WTC11 (cell line): ENCODE results near the gene NLGN1. TPM values are rescaled to one million over a fixed set of nuclear protein-coding genes. Genes with fewer than 3 reads are reported as not detected.

Source experiments
- ATAC-seq: fragments of 200-7000 bp; cut with Tn5 transposase; 2 replicates; pipeline ENCODE4 v1.10.0; 2021; ENCODE audit warnings: mild to moderate bottlenecking, moderate library complexity
- CTCF ChIA-PET: fragments of 300-600 bp; sonication (Branson Sonifier 250); formaldehyde crosslinking; loops from one replicate; lab custom pipeline; 2021; ENCODE audit warnings: antibody characterized with exemption; lab: Charles Lee
- POLR2A ChIA-PET: fragments of 350-600 bp; sonication (Branson Sonifier 250); formaldehyde crosslinking; loops from one replicate; lab custom pipeline; 2021; ENCODE audit warnings: antibody characterized with exemption; lab: Charles Lee
- DNase-seq: peaks from one replicate; pipeline ENCODE4 v3.0.0; 2021; ENCODE audit warnings: low spot score
- H3K27ac Mint-ChIP-seq: 2 replicates; pipeline ENCODE4 v1.8.0; 2021; ENCODE audit warnings: mixed read lengths
- H3K27me3 Mint-ChIP-seq: 2 replicates; pipeline ENCODE4 v1.8.0; 2021; ENCODE audit warnings: low read depth, mild to moderate bottlenecking, moderate library complexity, mixed read lengths
- H3K36me3 Mint-ChIP-seq: 2 replicates; pipeline ENCODE4 v1.8.0; 2021; ENCODE audit warnings: mixed read lengths
- H3K4me1 Mint-ChIP-seq: 2 replicates; pipeline ENCODE4 v1.8.0; 2022; ENCODE audit warnings: mixed read lengths
- H3K4me3 Mint-ChIP-seq: 2 replicates; pipeline ENCODE4 v1.8.0; 2021; ENCODE audit warnings: mild to moderate bottlenecking, moderate library complexity, mixed read lengths
- H3K9me3 Mint-ChIP-seq: 2 replicates; pipeline ENCODE4 v1.8.0; 2021; ENCODE audit warnings: mixed read lengths
- ATF1 ChIP-seq: sonication (generic); formaldehyde crosslinking; IDR thresholded peaks from 2 replicates; pipeline ENCODE4 v1.8.1; 2023; ENCODE audit warnings: mild to moderate bottlenecking, moderate library complexity, missing genetic modification reagents
- CBFB ChIP-seq: sonication (generic); formaldehyde crosslinking; IDR thresholded peaks from 2 replicates; pipeline ENCODE4 v1.8.1; 2022; ENCODE audit warnings: mild to moderate bottlenecking, low read depth, missing genetic modification reagents
- CREB1 ChIP-seq: sonication (generic); formaldehyde crosslinking; IDR thresholded peaks from 2 replicates; pipeline ENCODE4 v1.8.0; 2023; ENCODE audit warnings: mild to moderate bottlenecking, missing genetic modification reagents
- EMX1 ChIP-seq: fragments of 250-450 bp; sonication (Bioruptor Pico); IDR thresholded peaks from 2 replicates; pipeline ENCODE4 v1.8.0; 2021; ENCODE audit warnings: mild to moderate bottlenecking
- JAZF1 ChIP-seq: fragments of 250-450 bp; sonication (Bioruptor Pico); IDR thresholded peaks from 2 replicates; pipeline ENCODE4 v1.9.0; 2021; ENCODE audit warnings: moderate library complexity, mild to moderate bottlenecking, inconsistent platforms
- MXD4 ChIP-seq: fragments of 250-450 bp; sonication (Bioruptor Pico); IDR thresholded peaks from 2 replicates; pipeline ENCODE4 v1.8.0; 2021; ENCODE audit warnings: mild to moderate bottlenecking, moderate library complexity, borderline replicate concordance
- SMAD4 ChIP-seq: sonication (generic); formaldehyde crosslinking; IDR thresholded peaks from 2 replicates; pipeline ENCODE4 v1.8.0; 2022; ENCODE audit warnings: mild to moderate bottlenecking, missing genetic modification reagents
- TEAD1 ChIP-seq: sonication (generic); formaldehyde crosslinking; IDR thresholded peaks from 2 replicates; pipeline ENCODE4 v1.8.0; 2022; ENCODE audit warnings: mild to moderate bottlenecking, missing genetic modification reagents
- TEAD4 ChIP-seq: sonication (generic); formaldehyde crosslinking; IDR thresholded peaks from 2 replicates; pipeline ENCODE4 v1.8.0; 2022; ENCODE audit warnings: mild to moderate bottlenecking, missing genetic modification reagents
- ZNF317 ChIP-seq: sonication (generic); formaldehyde crosslinking; IDR thresholded peaks from 2 replicates; pipeline ENCODE4 v1.8.1; 2023; ENCODE audit warnings: low read depth, mild to moderate bottlenecking, moderate library complexity, missing genetic modification reagents, borderline replicate concordance
- total RNA-seq: library from RNA; stranded (reverse); gene quantifications from 3 replicates; pipeline ENCODE4 v1.2.3, GENCODE V29; 2021
- TF ChIP-seq, protein P1 (sequence below): sonication (generic); formaldehyde crosslinking; IDR thresholded peaks from 2 replicates; pipeline ENCODE4 v1.8.1; 2023; ENCODE audit warnings: mild to moderate bottlenecking, missing genetic modification reagents
- TF ChIP-seq, protein P2 (sequence below): fragments of 250-450 bp; sonication (Bioruptor Pico); IDR thresholded peaks from 2 replicates; pipeline ENCODE4 v1.9.0; 2021; ENCODE audit warnings: moderate library complexity, mild to moderate bottlenecking, inconsistent platforms, borderline replicate concordance
- TF ChIP-seq, protein P3 (sequence below): sonication (generic); formaldehyde crosslinking; IDR thresholded peaks from 2 replicates; pipeline ENCODE4 v1.8.0; 2023; ENCODE audit warnings: missing genetic modification reagents
- TF ChIP-seq, protein P4 (sequence below): sonication (generic); formaldehyde crosslinking; IDR thresholded peaks from 2 replicates; pipeline ENCODE4 v1.8.1; 2022; ENCODE audit warnings: mild to moderate bottlenecking, moderate library complexity, missing genetic modification reagents
- TF ChIP-seq, protein P5 (sequence below): fragments of 250-450 bp; sonication (Bioruptor Pico); IDR thresholded peaks from 2 replicates; pipeline ENCODE4 v1.8.0; 2021; ENCODE audit warnings: mild to moderate bottlenecking
- TF ChIP-seq, protein P6 (sequence below): sonication (generic); formaldehyde crosslinking; conservative IDR thresholded peaks from 2 replicates; pipeline ENCODE4 v1.8.1; 2023; ENCODE audit warnings: mild to moderate bottlenecking, low read depth, missing genetic modification reagents, moderate library complexity
- TF ChIP-seq, protein P7 (sequence below): sonication (generic); formaldehyde crosslinking; IDR thresholded peaks from 2 replicates; pipeline ENCODE4 v1.8.1; 2023; ENCODE audit warnings: mild to moderate bottlenecking, missing genetic modification reagents, borderline replicate concordance
- TF ChIP-seq, protein P8 (sequence below): sonication (generic); formaldehyde crosslinking; IDR thresholded peaks from 2 replicates; pipeline ENCODE4 v1.8.1; 2022; ENCODE audit warnings: low read depth, mild to moderate bottlenecking, moderate library complexity, missing genetic modification reagents, borderline replicate concordance
- TF ChIP-seq, protein P9 (sequence below): fragments of 200-600 bp; IDR thresholded peaks from 2 replicates; pipeline ENCODE4 v1.8.0; 2022; ENCODE audit warnings: antibody characterized with exemption
- TF ChIP-seq, protein P10 (sequence below): sonication (generic); formaldehyde crosslinking; IDR thresholded peaks from 2 replicates; pipeline ENCODE4 v1.8.0; 2022; ENCODE audit warnings: mild to moderate bottlenecking, missing genetic modification reagents

The NLGN1 gene
- total RNA-seq, 1 experiment from 2014 or later = 12.4 TPM

DNA sequence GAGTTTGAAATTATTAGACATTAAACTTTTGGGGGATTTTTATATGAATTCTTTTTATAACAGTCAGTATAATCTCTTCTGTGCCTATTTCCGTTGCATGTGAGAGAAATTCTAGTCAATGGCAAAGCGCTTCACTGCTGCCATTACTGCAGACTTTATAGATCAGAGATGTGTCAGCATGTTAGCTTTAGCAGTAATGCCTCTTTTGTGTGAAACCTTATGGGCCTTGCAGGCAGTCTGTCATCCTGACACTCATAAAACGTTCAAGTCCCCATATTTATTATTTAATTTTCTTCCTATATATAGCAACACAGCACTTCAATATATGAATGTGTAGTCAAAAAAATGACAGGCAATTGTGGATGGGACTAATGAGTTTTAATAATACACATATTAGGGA, 191.0 kb downstream of the NLGN1 start:
- Mint-ChIP-seq H3K27me3 (no peaks in the 10 kb centered on the region; the same call in 1 of the 2 replicates), H3K36me3 (peaks cover 5% of the 10 kb centered on the region), H3K9me3 (peaks cover 5% of the 10 kb centered on the region), H3K27ac (no peak overlapping the region), H3K4me3 (no peak overlapping the region), H3K4me1 (peaks cover 35% of the 10 kb centered on the region)
- ChIA-PET POLR2A (no interaction called here), CTCF (no interaction called here)
- no peak for DNase-seq
- TF ChIP-seq, protein P1, sequence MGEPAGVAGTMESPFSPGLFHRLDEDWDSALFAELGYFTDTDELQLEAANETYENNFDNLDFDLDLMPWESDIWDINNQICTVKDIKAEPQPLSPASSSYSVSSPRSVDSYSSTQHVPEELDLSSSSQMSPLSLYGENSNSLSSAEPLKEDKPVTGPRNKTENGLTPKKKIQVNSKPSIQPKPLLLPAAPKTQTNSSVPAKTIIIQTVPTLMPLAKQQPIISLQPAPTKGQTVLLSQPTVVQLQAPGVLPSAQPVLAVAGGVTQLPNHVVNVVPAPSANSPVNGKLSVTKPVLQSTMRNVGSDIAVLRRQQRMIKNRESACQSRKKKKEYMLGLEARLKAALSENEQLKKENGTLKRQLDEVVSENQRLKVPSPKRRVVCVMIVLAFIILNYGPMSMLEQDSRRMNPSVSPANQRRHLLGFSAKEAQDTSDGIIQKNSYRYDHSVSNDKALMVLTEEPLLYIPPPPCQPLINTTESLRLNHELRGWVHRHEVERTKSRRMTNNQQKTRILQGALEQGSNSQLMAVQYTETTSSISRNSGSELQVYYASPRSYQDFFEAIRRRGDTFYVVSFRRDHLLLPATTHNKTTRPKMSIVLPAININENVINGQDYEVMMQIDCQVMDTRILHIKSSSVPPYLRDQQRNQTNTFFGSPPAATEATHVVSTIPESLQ (CRISPR knock-in tag) = no peak
- TF ChIP-seq JAZF1 (CRISPR knock-in tag) (no peak), CREB1 (no peak), TEAD1 (no peak), ZNF317 (CRISPR knock-in tag) (no peak), ATF1 (CRISPR knock-in tag) (no peak), SMAD4 (no peak), TEAD4 (CRISPR knock-in tag) (no peak), MXD4 (no peak), CBFB (CRISPR knock-in tag) (no peak), EMX1 (CRISPR knock-in tag) (no peak)
- TF ChIP-seq, protein P2, sequence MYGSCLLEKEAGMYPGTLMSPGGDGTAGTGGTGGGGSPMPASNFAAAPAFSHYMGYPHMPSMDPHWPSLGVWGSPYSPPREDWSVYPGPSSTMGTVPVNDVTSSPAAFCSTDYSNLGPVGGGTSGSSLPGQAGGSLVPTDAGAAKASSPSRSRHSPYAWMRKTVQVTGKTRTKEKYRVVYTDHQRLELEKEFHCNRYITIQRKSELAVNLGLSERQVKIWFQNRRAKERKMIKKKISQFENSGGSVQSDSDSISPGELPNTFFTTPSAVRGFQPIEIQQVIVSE = no peak
- TF ChIP-seq, protein P3, sequence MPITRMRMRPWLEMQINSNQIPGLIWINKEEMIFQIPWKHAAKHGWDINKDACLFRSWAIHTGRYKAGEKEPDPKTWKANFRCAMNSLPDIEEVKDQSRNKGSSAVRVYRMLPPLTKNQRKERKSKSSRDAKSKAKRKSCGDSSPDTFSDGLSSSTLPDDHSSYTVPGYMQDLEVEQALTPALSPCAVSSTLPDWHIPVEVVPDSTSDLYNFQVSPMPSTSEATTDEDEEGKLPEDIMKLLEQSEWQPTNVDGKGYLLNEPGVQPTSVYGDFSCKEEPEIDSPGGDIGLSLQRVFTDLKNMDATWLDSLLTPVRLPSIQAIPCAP (CRISPR knock-in tag) = no peak
- TF ChIP-seq, protein P4, sequence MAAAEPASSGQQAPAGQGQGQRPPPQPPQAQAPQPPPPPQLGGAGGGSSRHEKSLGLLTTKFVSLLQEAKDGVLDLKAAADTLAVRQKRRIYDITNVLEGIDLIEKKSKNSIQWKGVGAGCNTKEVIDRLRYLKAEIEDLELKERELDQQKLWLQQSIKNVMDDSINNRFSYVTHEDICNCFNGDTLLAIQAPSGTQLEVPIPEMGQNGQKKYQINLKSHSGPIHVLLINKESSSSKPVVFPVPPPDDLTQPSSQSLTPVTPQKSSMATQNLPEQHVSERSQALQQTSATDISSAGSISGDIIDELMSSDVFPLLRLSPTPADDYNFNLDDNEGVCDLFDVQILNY (CRISPR knock-in tag) = no peak
- TF ChIP-seq, protein P5, sequence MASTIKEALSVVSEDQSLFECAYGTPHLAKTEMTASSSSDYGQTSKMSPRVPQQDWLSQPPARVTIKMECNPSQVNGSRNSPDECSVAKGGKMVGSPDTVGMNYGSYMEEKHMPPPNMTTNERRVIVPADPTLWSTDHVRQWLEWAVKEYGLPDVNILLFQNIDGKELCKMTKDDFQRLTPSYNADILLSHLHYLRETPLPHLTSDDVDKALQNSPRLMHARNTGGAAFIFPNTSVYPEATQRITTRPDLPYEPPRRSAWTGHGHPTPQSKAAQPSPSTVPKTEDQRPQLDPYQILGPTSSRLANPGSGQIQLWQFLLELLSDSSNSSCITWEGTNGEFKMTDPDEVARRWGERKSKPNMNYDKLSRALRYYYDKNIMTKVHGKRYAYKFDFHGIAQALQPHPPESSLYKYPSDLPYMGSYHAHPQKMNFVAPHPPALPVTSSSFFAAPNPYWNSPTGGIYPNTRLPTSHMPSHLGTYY (CRISPR knock-in tag) = no peak
- TF ChIP-seq, protein P6, sequence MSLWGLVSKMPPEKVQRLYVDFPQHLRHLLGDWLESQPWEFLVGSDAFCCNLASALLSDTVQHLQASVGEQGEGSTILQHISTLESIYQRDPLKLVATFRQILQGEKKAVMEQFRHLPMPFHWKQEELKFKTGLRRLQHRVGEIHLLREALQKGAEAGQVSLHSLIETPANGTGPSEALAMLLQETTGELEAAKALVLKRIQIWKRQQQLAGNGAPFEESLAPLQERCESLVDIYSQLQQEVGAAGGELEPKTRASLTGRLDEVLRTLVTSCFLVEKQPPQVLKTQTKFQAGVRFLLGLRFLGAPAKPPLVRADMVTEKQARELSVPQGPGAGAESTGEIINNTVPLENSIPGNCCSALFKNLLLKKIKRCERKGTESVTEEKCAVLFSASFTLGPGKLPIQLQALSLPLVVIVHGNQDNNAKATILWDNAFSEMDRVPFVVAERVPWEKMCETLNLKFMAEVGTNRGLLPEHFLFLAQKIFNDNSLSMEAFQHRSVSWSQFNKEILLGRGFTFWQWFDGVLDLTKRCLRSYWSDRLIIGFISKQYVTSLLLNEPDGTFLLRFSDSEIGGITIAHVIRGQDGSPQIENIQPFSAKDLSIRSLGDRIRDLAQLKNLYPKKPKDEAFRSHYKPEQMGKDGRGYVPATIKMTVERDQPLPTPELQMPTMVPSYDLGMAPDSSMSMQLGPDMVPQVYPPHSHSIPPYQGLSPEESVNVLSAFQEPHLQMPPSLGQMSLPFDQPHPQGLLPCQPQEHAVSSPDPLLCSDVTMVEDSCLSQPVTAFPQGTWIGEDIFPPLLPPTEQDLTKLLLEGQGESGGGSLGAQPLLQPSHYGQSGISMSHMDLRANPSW (CRISPR knock-in tag) = no peak
- TF ChIP-seq, protein P7, sequence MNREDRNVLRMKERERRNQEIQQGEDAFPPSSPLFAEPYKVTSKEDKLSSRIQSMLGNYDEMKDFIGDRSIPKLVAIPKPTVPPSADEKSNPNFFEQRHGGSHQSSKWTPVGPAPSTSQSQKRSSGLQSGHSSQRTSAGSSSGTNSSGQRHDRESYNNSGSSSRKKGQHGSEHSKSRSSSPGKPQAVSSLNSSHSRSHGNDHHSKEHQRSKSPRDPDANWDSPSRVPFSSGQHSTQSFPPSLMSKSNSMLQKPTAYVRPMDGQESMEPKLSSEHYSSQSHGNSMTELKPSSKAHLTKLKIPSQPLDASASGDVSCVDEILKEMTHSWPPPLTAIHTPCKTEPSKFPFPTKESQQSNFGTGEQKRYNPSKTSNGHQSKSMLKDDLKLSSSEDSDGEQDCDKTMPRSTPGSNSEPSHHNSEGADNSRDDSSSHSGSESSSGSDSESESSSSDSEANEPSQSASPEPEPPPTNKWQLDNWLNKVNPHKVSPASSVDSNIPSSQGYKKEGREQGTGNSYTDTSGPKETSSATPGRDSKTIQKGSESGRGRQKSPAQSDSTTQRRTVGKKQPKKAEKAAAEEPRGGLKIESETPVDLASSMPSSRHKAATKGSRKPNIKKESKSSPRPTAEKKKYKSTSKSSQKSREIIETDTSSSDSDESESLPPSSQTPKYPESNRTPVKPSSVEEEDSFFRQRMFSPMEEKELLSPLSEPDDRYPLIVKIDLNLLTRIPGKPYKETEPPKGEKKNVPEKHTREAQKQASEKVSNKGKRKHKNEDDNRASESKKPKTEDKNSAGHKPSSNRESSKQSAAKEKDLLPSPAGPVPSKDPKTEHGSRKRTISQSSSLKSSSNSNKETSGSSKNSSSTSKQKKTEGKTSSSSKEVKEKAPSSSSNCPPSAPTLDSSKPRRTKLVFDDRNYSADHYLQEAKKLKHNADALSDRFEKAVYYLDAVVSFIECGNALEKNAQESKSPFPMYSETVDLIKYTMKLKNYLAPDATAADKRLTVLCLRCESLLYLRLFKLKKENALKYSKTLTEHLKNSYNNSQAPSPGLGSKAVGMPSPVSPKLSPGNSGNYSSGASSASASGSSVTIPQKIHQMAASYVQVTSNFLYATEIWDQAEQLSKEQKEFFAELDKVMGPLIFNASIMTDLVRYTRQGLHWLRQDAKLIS (CRISPR knock-in tag) = no peak
- TF ChIP-seq, protein P8, sequence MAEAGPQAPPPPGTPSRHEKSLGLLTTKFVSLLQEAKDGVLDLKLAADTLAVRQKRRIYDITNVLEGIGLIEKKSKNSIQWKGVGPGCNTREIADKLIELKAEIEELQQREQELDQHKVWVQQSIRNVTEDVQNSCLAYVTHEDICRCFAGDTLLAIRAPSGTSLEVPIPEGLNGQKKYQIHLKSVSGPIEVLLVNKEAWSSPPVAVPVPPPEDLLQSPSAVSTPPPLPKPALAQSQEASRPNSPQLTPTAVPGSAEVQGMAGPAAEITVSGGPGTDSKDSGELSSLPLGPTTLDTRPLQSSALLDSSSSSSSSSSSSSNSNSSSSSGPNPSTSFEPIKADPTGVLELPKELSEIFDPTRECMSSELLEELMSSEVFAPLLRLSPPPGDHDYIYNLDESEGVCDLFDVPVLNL (CRISPR knock-in tag) = no peak
- TF ChIP-seq, protein P9, sequence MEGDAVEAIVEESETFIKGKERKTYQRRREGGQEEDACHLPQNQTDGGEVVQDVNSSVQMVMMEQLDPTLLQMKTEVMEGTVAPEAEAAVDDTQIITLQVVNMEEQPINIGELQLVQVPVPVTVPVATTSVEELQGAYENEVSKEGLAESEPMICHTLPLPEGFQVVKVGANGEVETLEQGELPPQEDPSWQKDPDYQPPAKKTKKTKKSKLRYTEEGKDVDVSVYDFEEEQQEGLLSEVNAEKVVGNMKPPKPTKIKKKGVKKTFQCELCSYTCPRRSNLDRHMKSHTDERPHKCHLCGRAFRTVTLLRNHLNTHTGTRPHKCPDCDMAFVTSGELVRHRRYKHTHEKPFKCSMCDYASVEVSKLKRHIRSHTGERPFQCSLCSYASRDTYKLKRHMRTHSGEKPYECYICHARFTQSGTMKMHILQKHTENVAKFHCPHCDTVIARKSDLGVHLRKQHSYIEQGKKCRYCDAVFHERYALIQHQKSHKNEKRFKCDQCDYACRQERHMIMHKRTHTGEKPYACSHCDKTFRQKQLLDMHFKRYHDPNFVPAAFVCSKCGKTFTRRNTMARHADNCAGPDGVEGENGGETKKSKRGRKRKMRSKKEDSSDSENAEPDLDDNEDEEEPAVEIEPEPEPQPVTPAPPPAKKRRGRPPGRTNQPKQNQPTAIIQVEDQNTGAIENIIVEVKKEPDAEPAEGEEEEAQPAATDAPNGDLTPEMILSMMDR = no peak
- TF ChIP-seq, protein P10, sequence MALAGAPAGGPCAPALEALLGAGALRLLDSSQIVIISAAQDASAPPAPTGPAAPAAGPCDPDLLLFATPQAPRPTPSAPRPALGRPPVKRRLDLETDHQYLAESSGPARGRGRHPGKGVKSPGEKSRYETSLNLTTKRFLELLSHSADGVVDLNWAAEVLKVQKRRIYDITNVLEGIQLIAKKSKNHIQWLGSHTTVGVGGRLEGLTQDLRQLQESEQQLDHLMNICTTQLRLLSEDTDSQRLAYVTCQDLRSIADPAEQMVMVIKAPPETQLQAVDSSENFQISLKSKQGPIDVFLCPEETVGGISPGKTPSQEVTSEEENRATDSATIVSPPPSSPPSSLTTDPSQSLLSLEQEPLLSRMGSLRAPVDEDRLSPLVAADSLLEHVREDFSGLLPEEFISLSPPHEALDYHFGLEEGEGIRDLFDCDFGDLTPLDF (CRISPR knock-in tag) = no peak
- ATAC-seq = no peak
